Cortex of kidney (tissue), 1 donor: Measurements from ENCODE around the gene FBXL2.

ENCODE experiments used
- DNase-seq: peaks from one replicate; lab custom pipeline; 2025; lab: John Stamatoyannopoulos, UW

FBXL2 gene, protein sequence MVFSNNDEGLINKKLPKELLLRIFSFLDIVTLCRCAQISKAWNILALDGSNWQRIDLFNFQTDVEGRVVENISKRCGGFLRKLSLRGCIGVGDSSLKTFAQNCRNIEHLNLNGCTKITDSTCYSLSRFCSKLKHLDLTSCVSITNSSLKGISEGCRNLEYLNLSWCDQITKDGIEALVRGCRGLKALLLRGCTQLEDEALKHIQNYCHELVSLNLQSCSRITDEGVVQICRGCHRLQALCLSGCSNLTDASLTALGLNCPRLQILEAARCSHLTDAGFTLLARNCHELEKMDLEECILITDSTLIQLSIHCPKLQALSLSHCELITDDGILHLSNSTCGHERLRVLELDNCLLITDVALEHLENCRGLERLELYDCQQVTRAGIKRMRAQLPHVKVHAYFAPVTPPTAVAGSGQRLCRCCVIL

DNA sequence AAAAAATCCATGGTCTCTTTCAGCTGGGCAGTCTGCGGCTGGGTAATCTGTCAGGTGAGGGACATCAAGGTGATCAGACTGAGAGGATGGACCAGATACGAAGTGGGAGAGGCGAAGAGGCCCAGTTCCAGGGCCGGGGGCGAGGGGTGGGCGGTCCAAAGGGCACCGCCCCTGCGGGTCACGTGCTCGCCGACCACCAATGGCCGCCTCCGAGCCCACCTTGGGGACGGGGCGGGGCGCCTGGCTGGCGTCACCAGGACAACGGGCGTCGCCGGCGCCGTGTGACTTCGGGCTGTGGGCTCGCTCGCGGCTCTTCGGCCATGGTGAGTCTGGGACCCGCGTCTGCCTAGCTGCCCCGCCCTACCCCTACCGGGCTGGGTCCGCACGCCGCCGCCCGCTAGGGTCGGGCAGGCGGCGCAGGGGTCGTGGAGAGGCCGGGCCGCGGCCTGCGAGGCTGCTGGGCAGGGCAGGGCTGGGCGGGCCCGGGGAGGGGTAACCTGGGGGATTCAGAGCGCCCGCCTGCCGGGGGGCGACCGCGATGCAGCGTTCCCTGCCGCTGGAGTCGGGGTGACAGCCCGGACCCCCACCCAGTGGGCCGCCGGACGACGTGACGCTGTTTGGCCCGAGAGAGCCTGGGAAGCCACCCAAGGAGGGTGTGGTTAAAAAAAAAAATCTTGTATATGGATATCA is at the start of gene FBXL2:
Gene FBXL2 (plus strand): TSS at position 250 of the 690 bp plus-strand sequence. CDS start 71 bp downstream, at position 321.
- DNase-seq, result no peak

DNA sequence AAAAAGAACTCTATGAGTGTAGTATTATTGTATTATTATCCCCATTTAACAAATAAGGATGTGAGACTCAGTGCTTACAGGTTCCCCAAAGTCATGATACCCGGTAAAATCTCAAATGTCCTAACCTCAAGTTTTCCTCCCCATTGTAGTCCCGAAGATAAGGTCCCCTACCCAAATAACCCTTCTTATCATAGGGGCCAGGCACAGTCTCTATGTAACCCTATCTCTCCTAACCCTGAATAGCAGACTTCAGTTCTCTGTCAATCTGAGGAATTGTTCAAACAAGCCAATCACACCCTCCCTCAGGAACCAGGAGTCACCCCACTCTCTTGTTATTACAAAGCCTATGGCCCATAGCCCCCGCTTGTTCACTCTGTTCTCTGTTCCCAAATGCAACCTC is 48.2 kb upstream of the FBXL2 start:
- no peak for DNase-seq

DNA sequence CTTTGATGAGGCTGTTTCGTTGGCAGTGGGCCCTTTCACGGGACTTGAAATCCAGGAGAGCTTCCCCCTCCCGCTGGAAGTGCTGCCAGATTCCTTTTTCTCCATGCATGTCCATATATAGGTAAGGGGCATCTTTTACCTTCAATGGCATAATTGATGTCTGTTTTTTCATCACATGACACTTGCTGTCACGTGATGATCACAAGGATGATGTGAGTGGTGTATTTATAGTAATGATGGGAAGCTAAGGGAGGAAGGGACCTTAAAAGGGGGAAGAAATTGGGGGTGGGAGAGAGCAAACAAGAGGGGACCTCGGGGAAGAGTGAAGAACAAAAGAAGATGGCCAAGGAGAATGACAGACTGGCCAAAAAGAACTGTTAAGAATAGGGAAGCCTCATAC is 47.3 kb upstream of the FBXL2 start:
- no peak for DNase-seq

DNA sequence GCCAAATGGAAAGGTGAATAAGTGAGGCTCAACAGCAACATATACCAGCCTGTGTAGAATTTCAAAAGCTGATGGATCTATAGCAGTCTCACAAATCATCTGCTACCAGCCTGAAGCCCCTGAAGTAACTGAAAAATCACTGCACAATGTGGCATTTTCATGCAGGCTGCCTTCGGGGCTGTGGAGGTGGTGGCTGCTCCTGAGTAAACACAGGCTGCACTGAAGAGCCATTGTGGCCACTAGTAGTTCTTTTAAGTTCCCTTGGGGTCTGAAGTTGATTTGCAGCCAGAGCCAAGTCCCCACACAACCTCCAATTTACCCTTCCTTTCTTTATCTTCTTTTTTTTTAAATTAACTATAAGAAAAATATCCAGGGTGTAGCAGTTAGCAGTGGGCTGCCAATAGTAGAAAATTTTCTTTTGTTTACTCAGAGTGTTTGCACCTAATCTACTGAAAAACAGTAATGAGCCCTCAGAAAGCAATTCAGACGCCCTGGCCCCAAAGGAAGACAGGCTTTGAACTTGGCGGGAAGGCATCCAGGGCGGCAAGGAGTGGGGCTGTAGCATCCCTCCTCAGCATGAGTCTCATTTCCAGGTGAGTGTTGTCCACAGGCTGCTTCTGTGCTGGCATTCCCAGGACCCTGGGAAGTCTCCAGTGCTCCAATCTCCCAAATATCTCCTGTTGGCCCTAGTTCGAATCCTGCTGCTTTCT is 45.3 kb upstream of the FBXL2 start:
- DNase-seq, result no peak

DNA sequence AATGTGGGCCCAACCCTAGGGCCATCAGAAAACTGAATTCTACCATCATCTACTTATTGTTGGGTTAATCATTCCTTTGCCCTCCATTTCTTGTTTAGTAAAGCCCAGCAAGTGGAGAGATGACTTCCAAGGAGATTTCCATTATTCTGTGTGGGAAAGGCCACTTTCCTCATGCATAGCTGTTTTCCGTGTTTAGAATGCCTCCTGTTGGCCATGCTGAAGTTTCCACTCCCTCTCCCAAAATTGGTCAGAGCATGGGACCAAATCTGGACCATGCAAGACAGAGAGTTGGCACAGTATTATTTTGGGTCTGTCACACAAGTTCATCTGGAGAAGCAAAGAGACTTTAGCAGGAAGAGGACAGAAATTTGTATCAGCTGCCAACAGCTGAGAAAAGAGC is 43.4 kb upstream of the FBXL2 start:
- DNase-seq, result no peak

DNA sequence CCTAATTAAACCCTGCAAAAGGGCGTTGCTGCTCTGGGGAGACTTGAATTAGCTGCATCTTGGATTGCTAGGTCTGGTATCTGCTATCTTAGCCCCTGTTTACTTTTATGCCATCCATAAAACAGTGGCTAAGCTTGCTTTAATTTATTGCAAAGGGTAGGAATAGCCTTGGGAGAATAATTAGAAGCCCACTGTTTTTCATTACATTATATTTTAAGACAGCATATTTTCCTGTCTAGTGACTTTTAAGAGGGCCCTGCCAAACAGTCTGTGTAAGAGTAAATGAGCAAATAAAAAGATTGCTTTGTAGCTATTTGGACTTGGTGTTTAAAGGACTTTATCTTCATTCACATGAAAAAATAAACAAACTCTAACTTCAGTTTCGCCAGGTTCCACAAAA is 41.2 kb upstream of the FBXL2 start:
- DNase-seq, result no peak

DNA sequence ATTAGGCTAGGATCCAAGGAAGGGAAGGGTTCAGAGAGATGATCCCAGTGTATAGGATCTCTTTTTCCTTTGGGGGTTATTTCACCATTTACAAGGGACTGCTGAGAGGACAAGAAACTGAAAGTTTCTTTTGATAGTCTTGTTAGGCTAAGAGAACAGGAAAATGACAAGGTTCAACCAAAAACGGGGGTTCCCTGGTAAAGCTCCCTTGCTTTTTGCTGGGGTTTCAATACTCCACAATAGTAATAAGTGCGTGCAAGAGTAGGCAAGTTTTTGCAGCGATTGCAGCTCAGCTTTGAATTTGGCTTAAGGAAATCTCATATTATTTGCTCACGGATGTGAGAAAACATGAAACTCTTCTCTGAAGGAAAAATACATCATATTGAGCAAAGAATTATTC is 39.8 kb upstream of the FBXL2 start:
- no peak for DNase-seq

DNA sequence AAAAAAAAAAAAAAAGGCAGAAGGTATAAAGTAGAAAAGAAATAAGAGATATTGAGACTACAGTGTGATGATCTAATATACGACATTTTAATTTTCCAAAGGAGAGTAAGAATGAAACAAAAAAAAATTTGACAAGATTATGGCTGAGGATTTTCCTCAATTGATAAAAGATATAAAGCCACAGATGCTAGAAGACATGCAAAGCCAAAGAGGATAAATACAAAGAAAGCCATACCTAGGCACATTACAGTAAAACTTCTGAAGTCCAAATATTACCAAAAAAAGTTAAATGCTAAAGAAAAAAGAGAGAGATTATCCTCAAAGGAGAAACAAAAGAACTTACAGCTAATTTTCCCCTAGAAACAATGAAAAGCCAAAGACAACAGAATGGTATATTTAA is 38.3 kb upstream of the FBXL2 start:
- no peak for DNase-seq

DNA sequence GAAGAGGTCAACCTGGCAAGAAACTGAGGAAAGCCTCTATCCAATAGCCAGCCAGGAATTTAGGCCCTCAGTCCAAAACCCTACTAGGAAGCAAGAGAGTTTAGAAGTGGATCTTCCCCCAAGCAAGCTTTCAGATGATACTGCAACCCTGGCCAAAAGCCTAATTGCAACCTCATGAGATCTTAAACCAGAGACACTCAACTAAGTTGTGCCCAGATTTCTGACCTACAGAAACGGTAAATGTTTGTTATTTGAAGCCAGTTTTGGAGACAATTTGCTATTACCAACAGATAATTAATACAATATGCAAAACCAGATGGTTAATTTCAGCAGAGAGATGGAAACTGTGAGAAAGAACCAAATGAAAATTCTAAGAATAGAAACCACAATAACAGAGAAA is 37.0 kb upstream of the FBXL2 start:
- no peak for DNase-seq

DNA sequence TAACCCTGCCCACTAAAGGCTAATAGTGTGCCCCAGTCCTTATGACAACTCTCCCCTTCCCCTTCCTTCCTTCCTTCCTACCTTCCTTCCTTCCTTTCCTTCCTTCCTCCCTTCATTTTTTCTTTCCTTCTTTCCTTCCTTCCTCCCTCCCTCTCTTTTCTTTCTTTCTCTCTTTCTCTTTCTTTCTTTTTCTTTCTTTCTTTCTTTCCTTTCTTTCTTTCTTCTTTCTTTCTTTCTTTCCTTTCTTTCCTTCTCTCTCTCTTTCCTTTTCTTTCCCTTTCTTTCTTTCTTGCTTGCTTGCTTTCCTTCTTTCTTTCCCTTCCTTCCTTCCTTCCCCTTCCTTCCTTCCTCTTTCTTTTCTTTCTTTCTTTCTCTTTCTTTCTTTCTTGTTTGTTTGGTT is 30.5 kb upstream of the FBXL2 start:
- no peak for DNase-seq

DNA sequence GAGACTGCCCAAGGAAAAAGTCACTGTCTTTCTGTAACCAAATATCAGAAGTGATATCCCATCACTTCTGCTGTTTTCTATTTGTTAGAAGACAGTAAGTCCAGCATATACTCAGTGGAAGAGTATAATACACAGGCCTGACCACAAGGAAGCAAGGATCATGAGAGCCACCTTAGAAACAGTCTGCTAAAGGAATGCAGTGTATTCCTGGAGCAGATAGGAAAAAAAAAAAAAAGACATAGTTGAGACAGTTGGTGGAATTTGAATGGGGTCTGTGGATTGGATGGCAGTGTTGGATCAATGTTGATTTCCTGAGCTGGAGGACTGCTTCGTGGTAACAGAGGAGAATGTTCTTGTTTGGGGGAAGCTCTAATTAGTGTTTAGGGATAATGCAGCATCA is 26.5 kb upstream of the FBXL2 start:
- DNase-seq, result no peak

DNA sequence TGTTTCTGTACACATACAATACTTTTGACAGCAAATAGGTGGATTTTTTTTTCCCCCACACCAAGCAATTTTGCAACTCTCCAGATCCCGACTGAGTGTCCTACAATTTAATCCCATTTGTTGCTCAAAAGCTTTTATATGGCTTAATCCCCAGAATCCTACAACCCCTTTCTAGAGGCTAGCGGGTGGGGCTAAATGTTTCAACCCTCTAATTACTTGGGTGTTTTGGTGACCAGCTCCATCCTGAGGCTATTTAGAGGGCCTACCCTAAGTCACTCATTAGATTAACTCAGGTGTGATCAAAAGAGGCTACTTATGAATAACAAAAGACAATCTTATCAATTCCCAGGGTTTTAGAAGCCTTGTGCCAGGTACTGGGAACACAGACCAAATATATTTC is 21.0 kb upstream of the FBXL2 start:
- no peak for DNase-seq

DNA sequence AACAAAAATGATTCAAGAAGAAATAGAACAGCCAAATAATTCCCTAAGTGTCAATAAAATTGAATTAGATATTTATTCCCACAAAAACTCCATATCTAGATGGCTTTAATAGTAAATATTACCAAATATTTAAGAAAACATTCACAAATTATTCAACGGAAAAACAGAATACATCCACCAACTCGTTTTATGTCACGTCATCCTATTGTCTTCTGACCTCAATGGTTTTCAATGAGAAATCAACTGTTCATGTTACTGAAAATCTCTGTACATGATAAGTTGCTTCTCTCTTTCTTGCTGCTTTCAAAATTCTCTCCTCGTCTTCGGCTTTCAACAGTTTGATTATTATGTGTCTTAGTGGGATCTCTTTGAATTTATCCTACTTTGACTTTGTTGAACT is 17.1 kb upstream of the FBXL2 start:
- DNase-seq, result no peak

DNA sequence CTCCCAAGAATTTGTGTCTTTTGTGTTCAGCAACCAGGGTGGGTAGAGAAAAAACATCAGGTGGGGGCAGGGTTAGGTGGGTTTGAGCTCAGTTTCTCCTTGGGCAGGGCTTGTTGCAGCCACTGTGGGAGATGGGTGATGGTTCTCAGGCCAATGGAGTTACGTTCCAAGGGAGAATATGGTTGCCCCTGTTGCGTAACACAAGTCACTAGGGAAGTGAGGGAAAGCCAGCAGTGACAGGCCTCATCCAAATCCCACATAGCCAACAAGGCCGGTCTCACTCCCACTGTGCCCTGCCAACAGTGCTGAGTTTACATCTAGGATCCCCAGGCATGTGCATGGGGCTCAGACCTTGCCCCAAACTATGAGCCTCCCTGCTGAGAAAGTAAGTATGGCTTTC is 7.9 kb upstream of the FBXL2 start:
- no peak for DNase-seq

DNA sequence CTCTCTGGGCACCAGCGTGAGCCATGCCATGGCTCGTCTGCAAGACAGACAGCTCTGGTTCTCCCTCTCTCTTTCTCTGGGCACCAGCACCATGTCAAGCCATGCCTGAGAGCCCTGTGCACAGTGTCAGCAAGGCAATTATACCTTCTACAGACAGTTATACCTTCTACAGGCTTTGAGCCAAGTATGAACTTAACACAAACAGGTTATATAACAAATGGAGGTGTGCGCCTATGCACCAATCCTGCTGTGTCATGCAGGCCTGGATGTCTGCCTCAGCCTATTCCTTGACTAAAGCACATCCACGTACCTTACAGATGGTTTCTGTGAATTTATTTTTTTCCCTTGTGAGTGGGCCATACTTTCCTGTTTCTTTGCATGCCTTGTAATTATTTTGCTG is 5.9 kb upstream of the FBXL2 start:
- no peak for DNase-seq

DNA sequence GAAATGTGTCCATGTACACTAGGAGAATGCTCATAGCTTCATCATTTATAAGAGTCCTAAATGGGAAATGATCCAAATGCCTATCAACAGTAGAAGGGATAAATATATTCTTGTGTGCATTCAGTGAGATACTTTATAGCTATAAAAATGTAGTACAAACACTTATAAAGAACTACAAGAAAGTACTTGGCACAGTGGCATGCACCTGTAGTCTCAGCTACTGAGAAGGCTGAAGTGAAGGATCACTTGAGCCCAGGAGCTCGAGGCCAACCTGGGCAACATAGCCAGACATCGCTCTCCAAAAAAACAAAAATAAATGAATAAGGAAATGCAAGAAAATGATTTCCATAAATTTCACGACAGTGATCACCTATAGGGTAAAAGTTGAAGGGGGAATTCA is 3.6 kb upstream of the FBXL2 start:
- no peak for DNase-seq

DNA sequence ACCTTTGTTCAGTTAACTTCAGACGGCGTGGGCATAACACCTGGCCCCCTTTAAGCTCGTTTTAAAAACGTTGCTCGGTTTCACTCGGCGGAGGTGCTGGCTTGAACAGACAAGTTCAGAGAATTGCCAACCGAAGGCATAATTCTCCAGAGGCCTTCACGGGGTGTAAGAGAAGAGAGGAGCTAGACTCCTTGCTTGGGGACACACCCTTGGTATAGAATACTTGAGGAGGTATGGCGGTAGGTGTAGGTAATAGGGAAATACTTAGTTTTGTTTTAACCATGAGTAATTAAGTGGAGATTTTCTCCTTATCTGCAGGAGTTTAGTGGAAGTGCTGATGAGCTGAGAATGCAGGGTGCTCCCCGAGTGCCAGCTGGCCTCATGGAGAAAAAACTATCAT is 921 bp downstream of the FBXL2 start:
- no peak for DNase-seq

DNA sequence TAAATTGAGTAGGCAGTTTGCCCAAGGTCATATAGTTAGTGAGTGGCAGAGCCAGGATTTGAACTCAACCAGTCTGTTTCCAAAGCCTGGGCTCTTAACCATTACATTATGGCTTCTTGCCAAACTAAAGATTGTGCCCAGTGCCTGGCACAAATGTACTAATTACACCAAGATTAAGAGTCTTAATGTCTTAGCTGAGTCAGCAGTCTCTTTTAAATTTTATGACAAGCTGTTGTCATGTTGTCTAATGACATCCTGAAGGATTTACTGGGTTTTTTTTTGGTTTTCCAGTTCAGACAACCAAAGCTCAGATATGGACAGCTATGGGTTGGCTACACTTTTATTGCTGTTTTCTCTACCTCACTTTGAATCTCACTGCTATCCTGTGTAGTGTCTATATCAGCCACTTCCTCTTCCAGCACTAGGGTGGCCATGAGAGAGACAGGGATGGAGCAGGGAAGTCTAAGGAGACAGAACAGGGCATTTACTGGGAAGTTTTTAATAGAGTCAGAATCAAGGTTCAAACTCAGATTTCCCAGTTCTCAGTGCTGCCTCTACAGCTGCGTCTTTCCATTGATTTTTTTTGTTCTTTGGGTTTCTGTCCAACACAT is 10.5 kb downstream of the FBXL2 start:
- no peak for DNase-seq

DNA sequence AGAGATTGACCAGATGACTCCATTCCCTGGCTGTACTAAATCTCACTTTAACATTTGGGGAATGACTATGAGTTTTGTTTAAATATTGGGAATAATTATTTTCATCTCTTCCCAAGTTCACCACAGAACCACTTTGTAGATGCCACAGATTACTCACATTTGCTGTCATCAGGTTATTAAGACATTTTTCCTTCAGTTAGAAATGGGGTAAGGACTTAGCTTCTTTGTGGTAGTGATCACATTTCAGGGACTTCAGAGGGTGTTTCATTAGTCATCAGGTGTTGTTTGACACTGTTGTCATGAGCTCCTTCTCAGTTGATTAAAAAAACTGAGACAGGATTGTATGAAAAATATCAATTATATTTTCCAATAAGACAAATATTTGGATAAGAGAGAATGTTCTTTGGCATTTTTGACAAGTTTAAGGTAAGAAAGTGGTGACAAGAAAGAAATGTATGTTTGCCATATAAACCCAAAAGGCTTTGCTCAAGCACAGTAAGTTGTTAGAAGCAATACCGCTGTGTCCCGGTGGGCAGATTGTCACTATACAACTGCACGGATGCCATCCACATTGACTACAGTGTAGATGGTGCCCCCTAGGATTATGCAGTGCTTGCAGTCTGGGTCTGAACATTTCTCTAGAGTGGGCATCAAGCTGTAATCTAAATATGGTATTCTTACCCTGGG is 22.3 kb downstream of the FBXL2 start:
- no peak for DNase-seq

DNA sequence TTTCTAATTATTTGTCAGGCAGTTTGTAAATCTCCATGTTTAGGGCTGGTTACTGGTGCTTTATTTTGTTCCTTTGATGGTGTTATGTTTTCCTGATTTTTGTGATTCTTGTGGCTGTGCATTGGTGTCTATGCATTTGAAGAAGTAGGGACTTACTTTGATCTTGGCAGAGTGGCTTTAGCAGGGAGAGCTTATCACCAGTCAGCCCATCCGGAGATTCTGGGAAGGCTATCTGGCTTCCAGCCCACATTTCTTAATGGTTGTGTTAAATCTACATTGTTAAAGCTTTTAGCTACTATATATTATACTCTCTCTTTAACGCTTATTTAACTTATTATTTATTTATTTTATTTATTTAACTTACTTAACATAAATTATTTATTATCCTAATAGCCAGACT is 35.1 kb downstream of the FBXL2 start:
- no peak for DNase-seq

DNA sequence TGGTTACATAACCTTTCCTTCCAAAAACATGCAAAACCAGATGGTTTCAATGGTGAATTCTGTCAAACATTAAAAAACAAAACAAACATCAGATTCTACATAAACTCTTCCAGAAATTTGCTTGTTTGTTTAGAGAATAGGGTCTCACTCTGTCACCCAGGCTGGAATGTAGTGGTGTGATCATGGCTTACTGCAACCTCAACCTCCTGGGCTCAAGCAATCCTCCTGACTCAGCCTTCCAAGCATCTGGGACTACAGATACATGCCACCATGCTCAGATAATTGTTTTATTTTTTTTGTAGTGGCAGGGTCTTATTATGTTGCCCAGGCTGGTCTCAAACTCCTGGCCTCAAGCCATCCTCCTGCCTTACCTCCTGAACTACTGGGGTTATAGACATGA is 36.1 kb downstream of the FBXL2 start:
- DNase-seq, result no peak

DNA sequence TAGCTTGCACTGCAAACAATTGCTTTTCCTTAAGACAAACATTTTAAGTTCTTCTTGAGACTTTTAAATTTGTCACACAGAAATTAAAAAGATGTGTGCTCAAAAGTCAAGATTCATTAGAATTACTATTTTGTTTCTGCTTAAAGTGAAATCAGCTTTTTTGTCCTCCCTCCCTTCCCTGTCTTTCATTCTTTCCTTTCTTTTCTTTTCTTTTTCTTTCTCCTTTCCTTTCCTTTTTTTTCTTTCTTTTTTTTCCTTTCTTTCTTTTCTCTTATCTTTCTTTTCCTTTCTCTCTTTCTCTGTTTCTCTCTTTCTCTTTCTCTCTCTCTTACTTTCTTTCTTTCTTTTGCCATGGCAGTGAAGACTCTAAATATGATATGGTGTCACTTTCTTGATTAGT is 37.8 kb downstream of the FBXL2 start:
- no peak for DNase-seq
